ENCODE data around the gene CYFIP2.

Gene CYFIP2

DNA sequence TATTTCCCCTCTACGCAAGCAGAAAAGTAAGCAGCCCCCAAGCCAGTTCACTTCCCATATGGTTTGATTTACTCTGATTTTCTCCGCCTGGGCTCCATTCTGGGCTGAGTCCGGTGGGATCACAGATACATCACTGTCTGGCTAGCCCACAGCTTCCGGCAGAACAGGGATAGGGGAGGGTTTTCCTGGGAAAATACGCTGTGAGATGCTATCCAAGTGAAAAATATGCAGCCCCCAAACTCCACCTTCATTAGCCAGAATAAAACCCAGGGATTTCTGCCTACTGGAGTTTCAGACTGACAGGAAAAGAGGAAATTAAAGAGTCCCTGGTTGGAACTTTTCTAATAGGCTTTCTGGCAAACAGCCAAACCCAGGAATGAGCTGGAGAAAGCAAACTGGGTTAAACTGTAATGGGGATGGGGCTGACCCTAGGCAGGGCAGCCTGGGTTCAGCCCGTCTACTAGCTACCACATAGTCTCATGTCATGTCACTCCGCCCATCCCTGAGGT is 177.2 kb downstream of the CYFIP2 start:
- no peak for DNase-seq (ENCODE audit: extremely low spot score, insufficient read length, low read depth)
- no peak for FAIRE-seq

DNA sequence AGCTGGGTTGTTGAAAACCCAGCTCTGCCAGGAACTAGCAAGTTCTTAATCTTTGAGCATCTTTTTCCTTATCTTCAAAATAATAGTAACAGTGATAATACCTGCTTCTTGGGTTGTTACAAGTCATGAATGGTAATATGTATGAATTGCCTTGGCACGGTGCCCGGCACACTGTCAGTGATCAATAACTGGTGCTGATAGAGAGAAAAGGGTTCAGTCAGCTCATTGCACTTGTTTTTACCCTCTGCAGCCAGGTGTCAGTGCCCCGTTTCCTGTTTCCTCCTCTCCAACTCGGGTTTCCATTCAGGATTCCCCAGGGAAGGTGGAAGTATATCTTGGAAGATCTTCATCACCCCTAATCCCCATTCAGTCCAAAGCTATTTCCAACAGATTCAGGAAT is 178.3 kb downstream of the CYFIP2 start:
- FAIRE-seq, result no peak
- DNase-seq (ENCODE audit: extremely low spot score, insufficient read length, low read depth), result no peak
